AG04450 (cell line): ENCODE data around the gene ARHGEF4. TPM values are rescaled to one million over a fixed set of nuclear protein-coding genes. Genes with fewer than 3 reads are reported as not detected.

ENCODE experiments used
- CTCF ChIA-PET: fragments of 300-600, 350-600 bp; formaldehyde crosslinking; extraction: SDS; loops from one replicate; lab custom pipeline; 2022; ENCODE audit warnings: antibody characterized with exemption, inconsistent platforms; lab: Charles Lee
- POLR2A ChIA-PET: fragments of 350-600 bp; formaldehyde crosslinking; extraction: SDS; loops from one replicate; lab custom pipeline; 2021; ENCODE audit warnings: antibody characterized with exemption, inconsistent platforms; lab: Yijun Ruan, JAX
- DNase-seq: peaks from one replicate; pipeline ENCODE4 v3.0.0-alpha.2; 2011; ENCODE audit warnings: low read depth, low spot score
- H3K27ac ChIP-seq: one replicate; pipeline ENCODE4 v1.5.1; 2012; ENCODE audit warnings: low read depth, low read length, control low read depth
- H3K27me3 ChIP-seq: one replicate; pipeline ENCODE4 v1.6.0; 2012; ENCODE audit warnings: low read length; ENCODE audit not compliant: control insufficient read depth, insufficient read depth
- H3K4me3 ChIP-seq: 2 replicates; pipeline ENCODE4 v1.5.1; 2011; ENCODE audit warnings: mild to moderate bottlenecking, low read depth, low read length, control low read depth
- H3K9me3 ChIP-seq: 2 replicates; pipeline ENCODE4 v1.5.1; 2012; ENCODE audit warnings: low read length; ENCODE audit not compliant: control insufficient read depth, insufficient read depth
- CTCF ChIP-seq: IDR thresholded peaks from 2 replicates; pipeline ENCODE4 v1.5.1; 2011; ENCODE audit warnings: low read depth, low read length, control low read depth, inconsistent platforms
- polyA plus RNA-seq: library from polyadenylated mRNA; depleted of rRNA; stranded (reverse); fragments of >200 nt; gene quantifications from 2 replicates; pipeline ENCODE4 v1.2.3, GENCODE V29; 2011

ARHGEF4 gene
- polyA plus RNA-seq, 1 experiment = 0.95 TPM

- no peak for DNase-seq
- CTCF ChIA-PET = interaction anchor here (0.9 to 1.2 kb wide), 2 partner anchors 48 to 95 kb away, joined by 3 to 5 read pairs; no protein-coding TSS in a partner anchor
- H3K4me3 ChIP-seq = no peak overlapping the region
Measured at GRCh38 chr2:130825231-130825965, 11.3 kb upstream of the ARHGEF4 start.

DNA sequence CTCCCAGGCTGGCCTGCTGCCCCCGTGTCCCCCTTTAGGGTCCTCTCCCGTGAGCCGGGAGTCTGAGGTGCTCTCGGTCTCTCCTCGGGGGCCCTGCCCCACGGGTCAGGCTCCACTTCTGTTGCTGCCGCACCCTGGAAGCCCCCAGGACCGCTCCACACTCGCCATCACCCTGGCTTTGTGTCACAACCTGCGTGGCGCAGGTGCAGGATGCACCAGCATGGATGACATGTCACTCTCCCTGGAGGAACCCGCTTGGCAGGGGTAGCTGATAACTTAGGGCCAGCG, 10.8 kb upstream of the ARHGEF4 start:
- H3K4me3 ChIP-seq = no peak overlapping the region
- ChIA-PET POLR2A (no interaction called here), CTCF (no interaction called here)

More at GRCh38 chr2:130825231-130825965, 11.3 kb upstream of the ARHGEF4 start:
- peaks cover 5% of the 10 kb centered on the region for H3K27me3 ChIP-seq
- peaks cover 14% of the 10 kb centered on the region for H3K9me3 ChIP-seq
- no peak overlapping the region for H3K27ac ChIP-seq
- no peak for TF ChIP-seq CTCF
- POLR2A ChIA-PET = interaction anchor here (0.6 kb wide), 1 partner anchor 63 kb away, joined by 3 read pairs; no protein-coding TSS in a partner anchor

GRCh38 chr2:130826419-130826818, 10.3 kb upstream of the ARHGEF4 start:
- Histone ChIP-seq H3K27ac (no peak overlapping the region), H3K4me3 (no peak overlapping the region), H3K27me3 (peaks cover 4% of the 10 kb centered on the region), H3K9me3 (peaks cover 14% of the 10 kb centered on the region)
- no peak for DNase-seq
- TF ChIP-seq CTCF = no peak
- CTCF ChIA-PET = interaction anchor here (0.7 kb wide), 1 partner anchor 94 kb away, joined by 3 read pairs; no protein-coding TSS in a partner anchor
- POLR2A ChIA-PET = no interaction called here

More for the DNA sequence above, 10.8 kb upstream of the ARHGEF4 start:
- TF ChIP-seq CTCF = no peak
- H3K9me3 ChIP-seq = peaks cover 14% of the 10 kb centered on the region
- H3K27me3 ChIP-seq = peaks cover 3% of the 10 kb centered on the region
- DNase-seq = no peak
- no peak overlapping the region for H3K27ac ChIP-seq

DNA sequence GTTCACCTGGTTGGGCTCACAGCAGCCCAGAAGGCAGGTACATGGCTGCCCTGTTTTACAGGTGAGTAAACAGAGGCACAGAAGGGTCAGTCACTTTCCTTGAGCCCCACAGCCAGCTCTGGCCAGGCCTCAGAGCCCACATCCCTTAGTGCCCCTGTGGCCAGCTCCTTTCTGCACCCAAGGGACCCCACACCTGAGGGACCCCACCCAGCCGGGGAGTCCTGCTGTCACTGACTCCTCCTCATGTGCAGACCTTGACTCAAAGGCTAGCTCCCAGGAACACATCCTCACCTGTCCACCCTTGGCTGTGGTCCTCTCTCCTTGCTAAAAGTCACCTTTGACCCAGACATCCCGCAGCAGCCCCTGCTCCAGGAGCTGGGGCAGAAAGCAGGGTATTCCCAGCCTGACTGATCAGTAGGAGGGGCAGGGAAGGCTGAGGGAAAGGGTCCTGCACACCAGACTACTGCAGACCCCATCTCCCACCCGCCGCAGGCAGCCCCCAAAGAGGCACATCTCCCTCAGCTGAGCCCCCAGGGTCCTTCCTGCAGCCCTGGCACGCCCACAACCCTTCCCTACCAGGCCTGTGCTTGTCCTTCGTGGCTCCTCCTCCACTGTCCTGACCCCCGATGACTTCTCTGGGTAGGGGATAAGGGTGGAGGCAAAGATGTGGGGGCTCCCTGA, 9.8 kb upstream of the ARHGEF4 start:
- Histone ChIP-seq H3K4me3 (no peak overlapping the region), H3K9me3 (peaks cover 14% of the 10 kb centered on the region), H3K27me3 (peaks cover 5% of the 10 kb centered on the region), H3K27ac (no peak overlapping the region)
- CTCF ChIA-PET = interaction anchor here (0.7 to 1.7 kb wide), 3 partner anchors 30 to 93 kb away, joined by 3 to 5 read pairs (median 4); no protein-coding TSS in a partner anchor
- POLR2A ChIA-PET = no interaction called here
- TF ChIP-seq CTCF = no peak
- DNase-seq = no peak
